Activated CD4-positive, CD25-positive, alpha-beta regulatory T cell treated with anti-CD3 and anti-CD28 coated beads, Interleukin-2, amount 50 U/mL, for 72 hours (primary cell): ENCODE measurements around the gene RC3H2.
"Not testable (repeated sequence)": the region's sequence is repeated elsewhere in the genome, so short reads cannot be mapped to it uniquely, and the experiment has no call there.

Experiments used
- DNase-seq: peaks from one replicate; pipeline ENCODE4 v3.0.0; 2021

RC3H2 gene

DNA sequence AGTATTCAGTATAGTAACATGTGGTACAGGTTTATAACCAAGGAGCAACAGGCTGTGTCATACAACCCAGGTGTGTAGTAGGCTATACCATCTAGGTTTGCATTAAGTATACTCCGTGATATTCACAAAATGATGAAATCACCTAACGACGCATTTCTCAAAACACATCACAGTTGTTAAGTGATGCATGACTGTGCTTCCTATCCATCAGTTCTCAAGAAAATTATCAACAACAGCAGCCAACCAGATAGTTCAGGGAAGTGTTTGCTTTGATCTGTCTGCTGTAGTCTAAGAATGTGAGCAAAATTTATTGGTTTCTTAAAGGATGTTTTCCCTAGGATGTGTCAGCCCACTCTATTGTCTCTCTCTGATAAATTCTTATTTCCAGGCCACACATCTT lies 18.8 kb upstream of the RC3H2 start:
- DNase-seq, result no peak

DNA sequence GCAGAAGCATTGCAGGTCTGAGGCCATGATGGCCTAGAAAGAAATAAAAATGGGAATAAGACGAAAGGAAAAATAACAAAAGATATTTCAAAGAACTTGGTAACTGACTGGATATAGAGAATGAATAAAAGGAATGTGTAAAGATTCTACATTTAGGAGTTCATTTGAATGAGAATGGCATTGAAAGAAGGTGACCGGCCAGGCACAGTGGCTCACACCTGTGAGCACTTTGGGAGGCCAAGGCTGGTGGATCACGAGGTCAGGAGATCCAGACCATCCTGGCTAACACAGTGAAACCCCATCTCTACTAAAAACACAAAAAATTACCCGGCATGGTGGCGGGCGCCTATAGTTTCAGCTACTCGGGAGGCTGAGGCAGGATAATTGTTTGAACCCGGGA lies 17.6 kb upstream of the RC3H2 start:
- DNase-seq, result no peak

DNA sequence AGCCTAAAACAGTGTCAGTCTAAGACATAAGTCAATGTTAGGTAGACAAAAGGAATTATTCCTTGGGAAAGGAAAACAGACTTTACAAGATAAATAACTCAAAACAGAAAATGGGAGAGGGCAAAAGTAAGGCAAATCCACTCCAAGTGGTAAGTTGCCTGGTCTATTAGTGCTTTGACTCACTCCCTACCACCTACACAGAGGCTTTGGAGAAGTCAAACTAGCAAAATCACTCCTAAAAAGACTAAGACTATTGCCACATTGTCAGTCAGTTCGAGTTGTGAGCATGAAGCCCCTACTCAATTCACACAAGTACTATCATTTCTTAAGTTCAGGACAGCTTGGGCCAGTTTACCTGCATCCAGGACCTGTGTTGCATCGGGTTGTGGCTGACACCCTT lies 13.2 kb upstream of the RC3H2 start:
- no peak for DNase-seq

DNA sequence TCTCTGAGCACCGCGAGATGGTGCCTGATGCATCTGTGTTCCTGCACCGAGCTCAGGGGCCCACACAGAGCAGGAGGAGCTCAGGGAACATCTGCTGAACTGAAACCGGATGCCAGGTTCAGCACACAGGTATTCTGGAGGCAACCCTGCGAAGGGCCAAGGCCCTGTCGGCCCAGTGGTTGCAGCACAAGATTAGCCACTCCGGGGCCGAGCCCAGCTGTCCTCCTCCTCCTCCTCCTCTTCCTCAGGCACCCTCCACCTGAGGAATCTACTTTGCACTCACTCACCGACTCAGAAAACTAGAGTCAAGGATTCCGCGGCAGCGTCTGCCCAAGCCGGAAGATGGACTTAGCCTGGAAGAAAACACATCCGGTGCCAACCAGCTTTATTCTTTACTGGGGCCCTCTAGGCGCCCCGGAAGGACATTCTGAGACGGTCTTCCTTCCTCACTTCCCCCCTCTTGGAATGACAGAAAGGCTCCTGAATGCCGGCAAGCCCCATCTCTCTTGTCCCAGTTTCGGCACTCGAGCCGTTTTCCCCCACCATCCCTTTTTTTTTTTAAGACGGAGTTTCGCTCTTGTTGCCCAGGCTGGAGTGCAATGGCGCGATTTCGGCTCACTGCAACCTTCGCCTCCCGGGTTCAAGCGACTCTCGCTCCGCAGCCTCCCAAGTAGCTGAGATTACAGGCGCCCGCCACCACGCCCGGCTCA lies 8.0 kb upstream of the RC3H2 start, which contains the start of gene ZBTB6:
Gene ZBTB6, minus strand, starts transcription at position 360 of the 710 bp plus-strand sequence. CDS start 1,251 bp downstream, outside the sequence.
- DNase-seq, result peak; percentile 62

DNA sequence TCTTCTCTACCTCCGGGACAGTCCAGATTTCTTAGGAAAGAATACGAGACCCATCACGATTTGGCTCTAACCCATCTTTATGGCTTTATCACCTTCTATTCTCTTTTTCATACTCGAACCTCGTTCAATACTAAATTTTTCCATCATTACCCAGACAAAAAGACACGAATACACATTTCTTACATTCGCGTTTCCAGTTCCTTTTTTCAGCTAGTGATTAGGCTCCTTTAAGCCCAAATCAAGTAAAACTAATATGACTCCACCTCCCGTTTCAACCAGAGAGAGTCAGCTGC lies 7.5 kb upstream of the RC3H2 start:
- DNase-seq, result no peak

DNA sequence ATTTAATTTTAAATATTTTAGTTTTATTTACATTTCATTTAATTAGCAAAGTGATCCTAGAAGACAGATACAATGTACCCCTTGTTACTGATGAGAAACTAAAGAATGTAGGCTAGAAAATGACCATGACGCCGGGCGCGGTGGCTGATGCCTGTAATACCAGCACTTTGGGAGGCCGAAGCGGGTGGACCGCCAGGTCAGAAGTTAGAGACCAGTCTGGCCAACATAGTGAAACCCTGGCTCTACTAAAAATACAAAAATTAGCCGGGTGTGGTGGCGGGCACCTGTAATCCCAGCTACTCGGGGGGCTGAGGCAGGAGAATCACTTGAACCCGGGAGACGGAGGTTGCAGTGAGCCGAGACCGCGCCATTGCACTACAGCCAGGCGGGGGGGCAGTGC lies 963 bp upstream of the RC3H2 start:
- not testable (repeated sequence) for DNase-seq

DNA sequence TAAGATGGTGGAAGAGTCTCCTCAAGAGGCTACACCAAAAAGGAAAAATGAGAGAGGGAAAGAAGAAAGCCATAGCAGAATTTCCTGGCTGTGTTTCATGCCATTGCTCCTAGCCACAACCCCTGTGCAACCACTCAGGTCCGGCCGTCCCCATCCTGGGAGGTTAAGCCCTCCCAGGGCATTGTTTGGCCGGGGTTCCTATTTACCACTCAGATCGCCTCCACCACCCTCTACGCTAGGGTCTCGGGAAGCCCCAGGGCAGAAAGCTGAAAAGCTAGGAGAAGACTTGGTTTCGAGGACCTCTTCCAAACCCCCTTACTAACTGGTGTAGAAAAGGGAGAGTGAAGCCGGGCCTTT lies 715 bp downstream of the RC3H2 start:
- DNase-seq, result no peak

DNA sequence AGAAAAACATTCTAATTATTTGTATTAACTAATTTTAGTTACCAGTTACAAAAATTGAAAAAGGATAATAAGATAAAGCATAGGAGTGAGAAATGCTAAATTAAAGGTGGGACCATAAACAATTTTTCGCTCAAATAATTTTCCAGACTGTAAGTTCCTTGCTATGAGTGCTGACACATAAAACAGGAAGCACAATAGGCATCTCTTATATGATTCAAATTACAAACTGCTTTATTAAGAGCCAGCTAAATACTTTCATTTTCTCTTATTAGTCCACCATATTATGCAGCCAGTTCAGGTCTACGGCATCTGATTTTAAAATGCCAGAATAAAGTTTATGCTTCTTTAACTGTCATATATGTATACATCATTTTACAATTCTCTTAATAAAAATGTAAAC lies 4.4 kb downstream of the RC3H2 start:
- no peak for DNase-seq

DNA sequence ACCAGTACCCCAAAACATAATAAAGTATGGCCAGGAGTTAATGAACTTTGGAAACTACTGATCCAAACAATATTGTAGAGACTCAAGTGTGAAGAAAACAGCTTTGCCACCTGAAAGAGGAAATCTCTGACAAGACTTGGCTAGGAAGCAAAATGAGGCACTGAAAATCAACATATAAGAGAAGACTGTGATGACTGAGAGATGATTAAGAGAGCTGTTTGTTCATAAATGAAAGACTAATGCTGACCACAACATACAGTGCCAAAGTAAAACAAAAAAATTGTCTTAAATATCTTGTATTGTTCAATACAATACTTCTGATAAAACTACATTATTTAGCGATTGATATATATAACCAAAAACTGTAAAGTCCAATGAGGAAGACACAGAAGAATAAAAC lies 7.2 kb downstream of the RC3H2 start:
- no peak for DNase-seq

DNA sequence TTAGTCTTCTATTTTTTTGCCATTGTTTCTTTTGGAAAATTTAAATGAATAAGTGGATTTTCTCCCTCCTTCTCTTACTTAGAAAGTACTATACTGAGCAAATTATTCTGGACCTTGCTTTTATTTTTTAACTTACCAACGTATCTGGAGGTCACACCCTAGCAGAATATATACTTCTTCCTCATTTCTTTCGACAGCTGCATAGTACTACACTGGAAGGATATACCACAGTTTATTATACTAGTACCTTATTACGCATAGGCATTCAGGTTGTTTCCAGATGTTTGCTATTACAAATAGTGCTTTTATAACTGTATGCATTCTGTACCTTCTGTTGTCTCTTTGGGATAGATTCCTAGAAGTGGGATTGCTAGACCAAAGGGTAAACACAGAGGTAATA lies 16.7 kb downstream of the RC3H2 start:
- no peak for DNase-seq

DNA sequence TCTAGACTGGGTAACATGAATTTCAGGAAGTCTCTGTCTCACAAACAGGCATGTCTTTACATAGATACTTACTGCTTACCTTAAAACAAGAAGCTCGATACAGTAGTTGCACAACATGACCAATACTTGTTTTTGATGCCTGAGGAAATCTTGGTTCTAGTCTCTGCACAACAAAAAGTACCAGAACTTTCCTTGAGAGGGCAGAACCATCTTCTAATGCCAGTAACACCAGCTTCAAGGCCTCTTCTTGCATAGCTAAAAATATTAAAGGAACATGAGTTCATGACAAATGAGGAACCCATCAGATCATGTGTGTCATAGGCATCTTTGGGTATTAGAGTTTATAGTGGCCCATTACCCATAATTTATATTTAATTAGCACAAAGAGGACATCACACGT lies 22.0 kb downstream of the RC3H2 start:
- no peak for DNase-seq

DNA sequence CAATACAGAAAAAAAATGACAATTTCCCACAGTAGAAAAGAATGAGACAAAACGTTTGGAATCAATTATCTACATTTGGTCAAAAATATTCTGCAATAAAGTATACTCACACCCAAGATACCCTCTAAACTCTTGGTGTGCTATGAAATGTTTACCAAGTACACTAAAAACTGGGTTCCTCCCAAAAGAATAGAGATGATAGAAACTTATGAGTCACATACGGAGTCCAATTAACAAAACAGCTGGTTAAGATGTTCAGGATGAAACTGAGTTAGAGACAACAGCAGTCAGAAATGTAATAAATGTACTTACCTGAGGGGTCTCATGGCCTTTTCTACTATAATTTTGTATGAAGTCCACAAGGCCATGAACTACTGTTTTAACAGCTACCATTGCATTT lies 25.7 kb downstream of the RC3H2 start:
- no peak for DNase-seq

DNA sequence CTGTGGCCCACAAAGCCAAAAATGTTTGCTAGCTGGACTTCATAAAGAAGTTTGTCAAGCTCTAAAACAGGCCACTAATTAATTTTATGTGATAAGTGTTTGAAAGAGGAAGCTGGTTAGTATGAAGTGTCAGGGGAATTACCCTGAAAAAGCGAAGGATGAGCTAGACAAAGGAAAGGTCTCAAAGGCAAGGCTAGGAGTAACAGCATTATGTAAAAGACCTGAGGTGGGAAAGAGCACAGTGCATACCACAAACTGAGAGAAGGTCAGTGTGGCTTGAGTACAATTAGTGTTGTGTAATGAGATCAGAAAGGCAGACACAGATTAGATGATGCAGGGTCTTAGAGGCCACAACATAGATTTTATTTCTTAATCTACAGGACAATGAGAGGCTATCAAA lies 29.6 kb downstream of the RC3H2 start:
- DNase-seq, result no peak

DNA sequence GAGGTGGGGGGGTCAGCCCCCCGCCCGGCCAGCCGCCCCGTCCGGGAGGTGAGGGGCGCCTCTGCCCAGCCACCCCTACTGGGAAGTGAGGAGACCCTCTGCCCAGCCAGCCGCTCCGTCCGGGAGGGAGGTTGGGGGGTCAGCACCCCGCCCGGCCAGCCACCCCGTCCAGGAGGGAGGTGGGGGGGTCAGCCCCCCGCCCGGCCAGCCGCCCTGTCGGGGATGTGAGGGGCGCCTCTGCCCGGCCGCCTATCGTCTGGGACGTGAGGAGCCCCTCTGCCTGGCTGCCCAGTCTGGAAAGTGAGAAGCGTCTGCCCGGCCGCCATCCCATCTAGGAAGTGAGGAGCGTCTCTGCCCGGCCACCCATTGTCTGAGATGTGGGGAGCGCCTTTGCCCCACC lies 37.9 kb downstream of the RC3H2 start:
- DNase-seq, result not testable (repeated sequence)

DNA sequence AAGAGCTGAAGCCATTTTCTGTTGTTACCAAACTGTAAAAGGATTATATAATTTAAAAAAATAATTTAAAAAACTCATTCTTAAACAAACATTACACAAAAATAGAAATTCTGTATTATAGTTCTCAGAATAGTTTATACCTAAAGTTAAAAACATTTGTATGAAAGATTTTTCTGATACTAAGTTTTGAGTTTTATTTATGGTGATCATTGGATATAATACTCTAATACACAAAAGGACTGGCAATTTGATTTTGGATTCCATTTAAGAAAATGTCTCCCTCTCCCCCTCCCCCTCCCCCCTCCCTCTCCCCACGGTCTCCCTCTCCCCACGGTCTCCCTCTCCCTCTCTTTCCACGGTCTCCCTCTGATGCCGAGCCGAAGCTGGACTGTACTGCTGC lies 39.1 kb downstream of the RC3H2 start:
- no peak for DNase-seq

DNA sequence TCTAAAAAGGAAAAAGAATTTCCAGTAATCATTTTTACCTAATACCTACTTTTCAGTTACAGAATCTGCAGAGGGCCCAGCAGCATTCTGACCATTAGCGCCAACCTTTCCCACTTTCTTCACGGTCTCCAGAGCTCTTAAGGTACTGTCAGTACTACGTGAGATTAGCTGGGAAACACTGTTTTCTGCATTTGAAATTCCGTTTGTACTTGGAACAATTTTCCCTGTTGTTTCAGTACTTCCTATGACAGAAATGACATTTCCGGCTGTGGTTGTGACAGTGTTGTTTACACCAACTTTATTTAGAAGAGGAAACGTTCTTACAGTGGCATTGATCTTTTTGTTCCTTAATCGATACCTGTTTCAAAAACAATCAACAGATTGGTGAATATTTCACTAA lies 39.9 kb downstream of the RC3H2 start:
- no peak for DNase-seq

DNA sequence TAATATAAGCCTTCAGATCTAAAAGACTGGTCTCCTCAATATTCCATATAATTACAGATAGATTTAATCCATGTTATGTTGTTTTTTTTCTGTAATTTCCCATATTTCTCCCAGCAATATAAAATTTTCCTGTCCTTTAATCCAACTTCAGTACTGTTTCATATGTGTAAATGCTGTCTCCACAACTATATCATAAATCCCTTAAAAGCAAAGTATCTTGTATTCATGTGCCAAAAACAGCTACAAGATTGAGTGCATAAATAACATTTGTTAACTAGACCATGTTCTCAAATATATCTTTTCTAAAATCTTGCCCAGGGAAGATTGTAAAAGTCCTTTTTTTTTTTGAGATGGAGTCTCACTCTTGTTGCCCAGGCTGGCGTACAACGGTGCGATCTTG lies 41.8 kb downstream of the RC3H2 start:
- DNase-seq, result no peak

DNA sequence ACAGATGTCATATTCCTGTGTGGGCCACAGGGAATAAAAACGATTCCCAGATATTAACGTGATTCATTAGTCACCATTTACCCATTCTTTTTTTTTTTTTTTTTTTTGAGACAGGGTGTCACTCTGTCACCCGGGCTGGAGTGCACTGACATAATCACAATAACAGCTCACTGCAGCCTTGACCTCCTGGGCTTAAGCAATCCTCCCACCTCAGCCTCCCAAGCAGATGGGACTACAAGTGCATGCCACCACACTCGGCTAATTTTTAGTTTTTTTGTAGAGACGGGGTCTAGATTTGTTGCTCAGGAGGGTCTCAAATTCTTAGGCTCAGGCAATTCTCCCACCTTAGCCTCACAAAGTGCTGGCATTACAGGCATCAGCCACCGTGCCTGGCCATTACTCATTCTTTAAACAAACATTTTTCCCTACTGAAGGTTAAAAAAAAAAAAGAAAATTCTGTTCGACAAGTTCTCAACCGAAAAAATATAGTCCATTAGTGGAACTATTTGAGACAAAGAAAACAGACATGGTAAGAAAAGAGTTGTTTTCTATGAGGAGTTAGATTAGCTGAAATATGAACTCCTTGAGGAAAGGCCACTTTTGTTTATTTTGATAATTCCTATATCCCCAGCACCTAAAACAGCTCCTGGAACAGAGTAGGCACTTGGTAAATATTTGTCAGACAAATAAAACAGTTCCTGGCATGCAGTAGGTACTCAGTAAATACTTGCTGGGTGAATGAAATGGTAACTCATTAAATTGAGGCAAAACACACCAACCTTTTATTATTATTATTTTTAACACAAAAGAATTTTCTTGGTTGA lies 44.6 kb downstream of the RC3H2 start:
- no peak for DNase-seq

DNA sequence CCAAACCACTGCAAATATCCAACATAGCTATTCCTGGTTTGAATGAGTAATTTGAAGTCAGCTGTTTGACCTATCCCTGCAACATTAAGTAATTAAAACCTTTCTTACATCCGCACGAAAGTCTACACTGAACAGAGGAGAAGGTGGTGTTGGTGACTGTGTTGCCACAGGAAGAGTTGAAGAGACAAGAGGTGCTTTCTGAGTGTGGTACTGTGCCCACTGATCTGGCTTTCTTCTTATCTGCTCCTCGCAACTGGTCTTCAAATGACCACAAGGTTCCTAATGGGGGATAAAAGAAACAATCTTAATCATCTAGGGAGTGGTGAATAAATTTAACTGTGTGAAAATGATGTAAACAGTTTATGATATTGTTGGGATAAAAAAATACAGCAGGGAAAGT lies 47.3 kb downstream of the RC3H2 start:
- no peak for DNase-seq

DNA sequence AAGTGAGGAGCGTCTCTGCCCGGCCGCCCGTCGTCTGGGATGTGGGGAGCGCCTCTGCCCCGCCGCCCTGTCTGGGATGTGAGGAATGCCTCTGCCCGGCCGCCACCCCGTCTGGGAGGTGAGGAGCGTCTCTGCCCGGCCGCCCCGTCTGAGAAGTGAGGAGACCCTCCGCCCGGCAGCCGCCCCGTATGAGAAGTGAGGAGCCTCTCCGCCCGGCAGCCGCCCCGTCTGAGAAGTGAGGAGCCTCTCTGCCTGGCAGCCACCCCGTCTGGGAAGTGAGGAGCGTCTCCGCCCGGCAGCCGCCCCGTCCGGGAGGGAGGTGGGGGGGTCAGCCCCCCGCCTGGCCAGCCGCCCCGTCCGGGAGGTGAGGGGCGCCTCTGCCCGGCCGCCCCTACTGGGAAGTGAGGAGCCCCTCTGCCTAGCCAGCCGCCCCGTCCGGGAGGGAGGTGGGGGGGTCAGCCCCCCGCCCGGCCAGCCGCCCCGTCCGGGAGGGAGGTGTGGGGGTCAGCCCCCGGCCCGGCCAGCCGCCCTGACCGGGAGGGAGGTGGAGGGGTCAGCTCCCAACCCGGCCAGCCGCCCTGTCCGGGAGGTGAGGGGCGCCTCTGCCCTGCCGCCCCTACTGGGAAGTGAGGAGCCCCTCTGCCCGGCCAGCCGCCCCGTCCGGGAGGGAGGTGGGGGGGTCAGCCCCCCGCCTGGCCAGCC lies 52.9 kb downstream of the RC3H2 start:
- DNase-seq, result not testable (repeated sequence)

DNA sequence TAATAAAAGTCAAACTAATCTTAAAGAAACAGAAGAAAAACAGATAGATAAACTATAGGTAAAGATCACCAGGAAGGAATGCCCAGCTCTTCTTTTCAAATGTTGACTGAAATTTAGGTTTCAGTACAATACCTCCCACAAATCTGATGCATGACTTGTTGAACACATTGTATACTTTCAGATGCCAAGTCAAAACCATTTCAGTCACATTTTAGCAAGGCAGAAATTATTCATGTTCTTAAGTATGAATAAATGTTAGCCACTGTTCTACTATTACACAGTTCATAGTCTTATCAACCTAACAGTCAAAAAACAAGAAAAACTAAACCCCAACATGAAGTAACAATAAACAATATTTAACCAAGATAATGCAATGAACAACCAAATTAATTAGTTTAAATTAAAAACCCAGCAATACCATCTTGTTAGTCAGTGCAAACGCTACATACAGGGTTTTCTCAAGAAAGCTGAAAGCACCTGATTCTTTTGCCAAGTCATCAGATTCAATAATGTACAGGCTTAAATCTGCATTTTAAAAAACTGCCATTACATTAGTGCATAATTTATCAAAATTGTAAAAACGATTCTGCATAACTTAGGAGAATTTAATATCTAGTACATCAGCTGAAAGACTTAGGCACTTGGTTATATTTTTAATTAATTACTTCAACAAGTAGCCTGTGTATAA lies 56.8 kb downstream of the RC3H2 start:
- DNase-seq, result no peak

DNA sequence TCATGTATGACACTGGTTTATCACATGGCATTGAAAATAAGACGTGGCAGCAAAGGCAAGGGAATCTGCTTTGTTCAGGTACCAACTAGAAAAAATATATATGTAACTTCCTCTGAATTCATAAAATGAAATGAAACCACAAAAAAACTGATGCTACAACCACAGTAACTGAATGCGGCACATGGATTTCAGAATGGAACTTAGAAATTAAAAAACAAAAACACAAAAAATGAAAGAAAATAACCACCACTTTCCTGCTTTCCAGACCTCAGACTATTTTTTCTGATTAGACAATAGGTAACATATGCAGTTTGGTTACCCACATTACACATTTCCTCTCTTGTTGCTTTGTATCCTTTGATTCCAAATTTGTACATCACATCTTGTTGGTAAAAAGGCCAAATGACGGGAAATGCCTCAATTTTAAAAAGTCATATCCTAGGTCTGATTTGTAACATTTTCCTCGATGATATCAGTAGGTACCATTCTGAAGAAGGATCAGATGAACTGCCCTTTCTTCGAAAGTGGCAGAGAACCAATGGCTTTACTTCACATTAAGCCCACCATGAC lies 58.7 kb downstream of the RC3H2 start:
- no peak for DNase-seq

DNA sequence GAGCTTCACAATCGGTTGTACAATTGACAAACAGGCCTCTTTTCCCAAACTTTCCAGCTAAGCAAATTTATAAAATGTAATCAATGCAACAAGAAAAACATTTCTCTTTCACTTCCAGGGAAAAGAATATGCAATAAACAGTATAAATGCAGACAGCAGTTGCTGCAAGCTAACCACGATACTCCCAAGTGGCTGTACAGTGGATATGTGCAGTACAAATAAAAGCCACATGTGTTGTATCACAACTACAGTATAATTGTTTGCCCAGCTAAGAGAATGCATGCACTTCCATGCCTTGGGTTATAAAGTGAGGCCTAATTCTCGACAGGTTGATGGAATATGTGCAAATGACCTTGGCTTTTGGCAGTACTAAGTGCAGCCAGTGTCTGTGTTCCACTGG lies 60.0 kb downstream of the RC3H2 start:
- no peak for DNase-seq
